Measurements from ENCODE around the gene TMTC3. TPM values are rescaled to one million over a fixed set of nuclear protein-coding genes. Genes with fewer than 3 reads are reported as not detected.

The TMTC3 gene
- total RNA-seq, 1 donor from 2014 or later: 14.5 TPM

DNA sequence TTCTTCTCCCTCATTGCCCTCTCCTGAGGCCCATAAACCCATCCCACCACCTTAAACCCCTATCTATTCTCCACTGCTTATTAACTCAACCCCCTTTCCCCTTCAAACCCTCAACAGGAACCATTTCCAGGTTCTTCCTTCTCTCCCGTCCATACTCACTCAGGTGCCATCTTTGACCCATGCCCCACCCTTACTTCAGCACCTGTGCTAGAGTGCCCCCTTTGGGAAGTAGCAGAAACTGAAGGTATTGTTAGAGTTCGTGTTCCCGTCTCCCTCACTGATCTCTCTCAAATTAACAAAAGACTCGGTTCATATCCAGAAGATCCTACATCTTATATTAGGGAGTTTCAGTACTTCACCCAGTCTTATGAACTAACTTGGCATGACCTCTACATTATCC is 86.6 kb downstream of the TMTC3 start:
- Histone ChIP-seq H3K27ac (no peak overlapping the region), H3K9me3 (no peaks in the 10 kb centered on the region), H3K27me3 (no peaks in the 10 kb centered on the region), H3K4me1 (no peaks in the 10 kb centered on the region), H3K4me3 (no peak overlapping the region), H3K36me3 (no peaks in the 10 kb centered on the region)
- DNase-seq (ENCODE audit: low spot score in 2 of 2): no peak
- intact Hi-C loops (cut with DNase I): no loop called here
- TF ChIP-seq, protein P1, sequence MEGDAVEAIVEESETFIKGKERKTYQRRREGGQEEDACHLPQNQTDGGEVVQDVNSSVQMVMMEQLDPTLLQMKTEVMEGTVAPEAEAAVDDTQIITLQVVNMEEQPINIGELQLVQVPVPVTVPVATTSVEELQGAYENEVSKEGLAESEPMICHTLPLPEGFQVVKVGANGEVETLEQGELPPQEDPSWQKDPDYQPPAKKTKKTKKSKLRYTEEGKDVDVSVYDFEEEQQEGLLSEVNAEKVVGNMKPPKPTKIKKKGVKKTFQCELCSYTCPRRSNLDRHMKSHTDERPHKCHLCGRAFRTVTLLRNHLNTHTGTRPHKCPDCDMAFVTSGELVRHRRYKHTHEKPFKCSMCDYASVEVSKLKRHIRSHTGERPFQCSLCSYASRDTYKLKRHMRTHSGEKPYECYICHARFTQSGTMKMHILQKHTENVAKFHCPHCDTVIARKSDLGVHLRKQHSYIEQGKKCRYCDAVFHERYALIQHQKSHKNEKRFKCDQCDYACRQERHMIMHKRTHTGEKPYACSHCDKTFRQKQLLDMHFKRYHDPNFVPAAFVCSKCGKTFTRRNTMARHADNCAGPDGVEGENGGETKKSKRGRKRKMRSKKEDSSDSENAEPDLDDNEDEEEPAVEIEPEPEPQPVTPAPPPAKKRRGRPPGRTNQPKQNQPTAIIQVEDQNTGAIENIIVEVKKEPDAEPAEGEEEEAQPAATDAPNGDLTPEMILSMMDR (IDR thresholded peaks at IDR 0.05): no peak

DNA sequence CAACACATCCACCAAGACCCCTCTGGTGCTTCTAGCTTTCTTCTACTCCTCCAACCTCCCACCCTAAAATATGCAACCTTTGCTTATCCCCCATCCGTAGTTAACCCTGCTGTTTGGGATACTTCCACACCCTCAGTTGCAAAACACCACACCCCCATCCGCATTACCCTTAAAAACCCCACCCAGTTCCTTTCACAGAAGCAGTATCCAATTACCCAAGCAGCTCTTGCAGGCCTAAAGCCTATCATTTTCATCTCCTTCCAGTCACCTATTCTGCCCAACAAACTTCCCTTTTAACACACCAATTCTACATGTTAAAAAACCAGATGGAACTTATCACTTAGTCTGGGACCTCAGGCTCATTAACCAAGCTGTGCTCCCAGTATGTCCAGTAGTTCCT is 88.2 kb downstream of the TMTC3 start:
- Histone ChIP-seq H3K36me3 (no peaks in the 10 kb centered on the region), H3K4me3 (no peak overlapping the region), H3K27ac (no peak overlapping the region), H3K27me3 (no peaks in the 10 kb centered on the region), H3K4me1 (no peaks in the 10 kb centered on the region), H3K9me3 (no peaks in the 10 kb centered on the region)
- TF ChIP-seq, protein P1 (IDR thresholded peaks at IDR 0.05): no peak
- intact Hi-C loops (cut with DNase I): no loop called here
- DNase-seq (ENCODE audit: low spot score in 2 of 2): no peak

DNA sequence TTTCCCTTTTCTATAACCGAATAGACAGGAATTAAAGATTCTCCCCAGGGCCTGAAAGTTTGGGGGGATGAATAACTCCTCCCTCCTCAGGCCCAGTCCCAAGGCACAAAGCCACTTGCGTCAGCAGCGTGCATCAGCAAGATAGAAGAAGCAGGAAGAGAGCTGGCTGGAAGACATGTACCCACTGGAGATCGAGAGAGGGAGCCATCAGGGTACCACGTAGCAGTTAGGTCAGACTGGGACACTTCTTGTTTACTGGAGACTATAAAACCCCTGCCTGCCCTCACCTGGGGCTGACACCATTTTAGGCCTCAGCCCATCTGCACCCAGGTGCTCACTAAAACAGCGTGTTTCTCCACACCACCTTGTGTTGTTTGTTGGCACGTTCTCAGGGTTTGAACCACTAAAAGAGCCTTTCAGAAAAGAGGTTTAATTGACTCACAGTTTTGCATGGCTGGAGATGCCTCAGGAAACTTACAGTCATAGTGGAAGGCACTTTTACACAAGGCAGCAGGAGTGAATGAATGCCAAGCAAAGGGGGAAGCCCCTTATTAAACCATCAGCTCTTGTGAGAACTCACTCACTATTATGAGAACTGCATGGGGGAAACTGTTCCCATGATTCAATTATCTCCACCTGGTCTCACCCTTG is 93.2 kb downstream of the TMTC3 start:
- TF ChIP-seq, protein P1 (IDR thresholded peaks at IDR 0.05): no peak
- Histone ChIP-seq H3K4me3 (no peak overlapping the region), H3K27me3 (no peaks in the 10 kb centered on the region), H3K27ac (no peak overlapping the region), H3K4me1 (no peaks in the 10 kb centered on the region), H3K36me3 (no peaks in the 10 kb centered on the region), H3K9me3 (no peaks in the 10 kb centered on the region)
- DNase-seq (ENCODE audit: low spot score in 2 of 2): no peak
- intact Hi-C loops (cut with DNase I): no loop called here

DNA sequence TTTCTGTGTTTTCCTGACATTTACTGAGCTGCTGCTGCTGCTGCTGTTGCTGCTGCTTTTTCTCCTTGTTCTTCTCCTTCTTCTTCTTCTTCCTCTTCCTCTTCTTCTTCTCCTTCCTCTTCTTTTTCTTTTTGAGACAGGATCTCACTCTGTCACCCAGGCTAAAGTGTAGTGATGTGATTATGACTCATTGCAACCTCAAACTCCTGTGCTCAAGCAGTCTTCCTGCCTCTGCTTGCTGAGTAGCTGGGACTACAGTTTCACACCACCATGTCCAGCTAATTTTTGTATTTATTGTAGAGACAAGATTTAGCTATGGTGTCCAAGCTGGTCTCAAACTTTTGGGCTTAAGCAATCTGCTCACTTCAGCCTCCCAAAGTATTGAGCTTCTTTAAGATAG is 95.8 kb downstream of the TMTC3 start:
- no peak for DNase-seq (ENCODE audit: low spot score in 2 of 2)
- Histone ChIP-seq H3K9me3 (no peaks in the 10 kb centered on the region), H3K4me3 (no peak overlapping the region), H3K27ac (no peak overlapping the region), H3K36me3 (no peaks in the 10 kb centered on the region), H3K27me3 (no peaks in the 10 kb centered on the region), H3K4me1 (no peaks in the 10 kb centered on the region)
- intact Hi-C loops (cut with DNase I): no loop called here
- TF ChIP-seq, protein P1 (IDR thresholded peaks at IDR 0.05): no peak

DNA sequence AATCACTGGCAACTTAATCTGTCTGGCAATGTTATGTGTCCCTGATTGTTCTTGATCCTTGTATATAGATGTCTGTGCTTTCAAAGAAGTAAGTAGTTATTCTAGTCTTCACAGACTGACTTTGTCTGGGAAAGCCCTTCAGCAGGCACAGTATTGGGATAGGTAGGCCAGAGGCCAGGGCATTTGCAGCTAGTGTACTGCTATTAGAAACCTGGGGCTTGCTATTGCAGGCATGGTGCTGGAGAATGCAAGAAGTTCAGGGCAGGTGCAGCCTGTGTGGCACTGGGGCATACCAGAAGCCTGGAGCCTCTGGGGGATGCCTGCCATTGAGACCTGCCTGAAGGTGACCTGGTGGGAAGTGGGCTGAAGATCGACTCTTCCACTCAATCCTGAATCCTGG is 96.3 kb downstream of the TMTC3 start:
- no peaks in the 10 kb centered on the region for H3K4me1 ChIP-seq
- H3K27me3 ChIP-seq: no peaks in the 10 kb centered on the region
- no peak for DNase-seq (ENCODE audit: low spot score in 2 of 2)
- TF ChIP-seq, protein P1 (IDR thresholded peaks at IDR 0.05): no peak
- no peaks in the 10 kb centered on the region for H3K36me3 ChIP-seq
- no peak overlapping the region for H3K4me3 ChIP-seq
- intact Hi-C loops (cut with DNase I): no loop called here
- no peaks in the 10 kb centered on the region for H3K9me3 ChIP-seq
- H3K27ac ChIP-seq: no peak overlapping the region
